K562 (cell line): ENCODE data around the gene ABI3BP. TPM values are rescaled to one million over a fixed set of nuclear protein-coding genes. Genes with fewer than 3 reads are reported as not detected.

Experiments
- ATAC-seq: fragments of 200-7000 bp; cut with Tn5 transposase; 3 replicates; pipeline ENCODE4 v1.9.1; 2020; ENCODE audit warnings: moderate library complexity
- BruUV-seq: library from RNA; stranded (reverse); fragments of 400-500 nt; replicated peaks from 2 replicates; lab custom pipeline; 2021; lab: Mats Ljungman, UMichigan
- CTCF ChIA-PET: fragments of 300-600 bp; formaldehyde crosslinking; extraction: SDS; loops from one replicate; lab custom pipeline; 2021; ENCODE audit warnings: low intra/inter-chr PET ratio; lab: Yijun Ruan, JAX
- POLR2A ChIA-PET: fragments of 300-600, 350-650 bp; sonication (Branson Sonifier 250); formaldehyde crosslinking; extraction: SDS; loops from one replicate; lab custom pipeline; 2021; ENCODE audit warnings: antibody characterized with exemption, inconsistent platforms; lab: Yijun Ruan, JAX
- DNase-seq, 4 experiments: peaks; one replicate each; pipeline versions ENCODE4 v3.0.0 to v3.0.0-alpha.2; 2011 to 2018; ENCODE audit warnings: low spot score in 3 of 4, mixed read lengths in 3 of 4; ENCODE audit errors: extremely low read depth in 1 of 4
- FAIRE-seq: peaks from 2 replicates; lab custom pipeline; 2011; peaks lifted over from hg19 to GRCh38; lab: Jason Lieb, UNC
- H2AFZ ChIP-seq: 2 replicates; pipeline ENCODE4 v1.6.0; 2011; ENCODE audit warnings: low read depth, low read length, control low read depth, inconsistent platforms
- H3K27ac ChIP-seq: fragments of 200-600 bp; 3 replicates; pipeline ENCODE4 v1.8.0; 2011; ENCODE audit warnings: low read depth, mild to moderate bottlenecking, control low read depth, inconsistent platforms, low read length, moderate library complexity, mixed read lengths; ENCODE audit errors: extremely low read depth
- H3K27me3 ChIP-seq, 2 experiments: fragments of 300-600 bp in 1 of 2; 2 replicates in 1 of 2; 3 replicates in 1 of 2; pipeline versions ENCODE4 v1.6.0 to v1.8.0; 2011; ENCODE audit warnings: inconsistent platforms in 2 of 2, low read length in 2 of 2, mild to moderate bottlenecking in 1 of 2, mixed read lengths in 1 of 2, moderate library complexity in 1 of 2; ENCODE audit not compliant: control insufficient read depth in 2 of 2, insufficient read depth in 2 of 2
- H3K36me3 ChIP-seq: fragments of 300-600 bp; 3 replicates; pipeline ENCODE4 v1.8.0; 2011; ENCODE audit warnings: mild to moderate bottlenecking, low read length, inconsistent platforms; ENCODE audit not compliant: control insufficient read depth, insufficient read depth
- H3K4me1 ChIP-seq, 2 experiments: fragments of 200-600 bp in 1 of 2; replicated peaks in 1 of 2; 2 replicates in 1 of 2; 3 replicates in 1 of 2; pipeline versions ENCODE4 v1.5.1 to v1.8.0; 2011; ENCODE audit warnings: inconsistent platforms in 2 of 2, low read length in 2 of 2, mild to moderate bottlenecking in 1 of 2, mixed read lengths in 1 of 2, moderate library complexity in 1 of 2; ENCODE audit not compliant: control insufficient read depth in 2 of 2, insufficient read depth in 2 of 2
- H3K4me2 ChIP-seq: 2 replicates; pipeline ENCODE4 v1.6.1; 2011; ENCODE audit warnings: low read length, control low read depth, inconsistent platforms, mixed read lengths; ENCODE audit not compliant: insufficient read depth
- H3K4me3 ChIP-seq: fragments of 200-600 bp; sonication (generic), shearing (Covaris generic); 2 replicates; pipeline ENCODE4 v1.5.1; 2016; ENCODE audit warnings: control low read depth, inconsistent platforms
- H3K79me2 ChIP-seq: fragments of 200-600 bp; 3 replicates; pipeline ENCODE4 v1.8.0; 2011; ENCODE audit warnings: low read length, inconsistent platforms; ENCODE audit not compliant: control insufficient read depth, insufficient read depth
- H3K9ac ChIP-seq, 2 experiments: 2 replicates each; pipeline versions ENCODE4 v1.6.0 to v1.6.1; 2011; ENCODE audit warnings: low read depth in 2 of 2, low read length in 2 of 2, control low read depth in 1 of 2, inconsistent platforms in 1 of 2, mild to moderate bottlenecking in 1 of 2, mixed read lengths in 1 of 2; ENCODE audit not compliant: insufficient read depth in 1 of 2
- H3K9me1 ChIP-seq: one replicate; pipeline ENCODE4 v1.6.0; 2011; ENCODE audit warnings: inconsistent platforms, mild to moderate bottlenecking, low read length, moderate library complexity; ENCODE audit not compliant: control insufficient read depth, insufficient read depth
- H3K9me3 ChIP-seq: replicated peaks from 2 replicates; pipeline ENCODE4 v1.5.1; 2011; ENCODE audit warnings: low read depth, low read length, inconsistent platforms; ENCODE audit not compliant: control insufficient read depth, insufficient read depth
- H4K20me1 ChIP-seq: replicated peaks from 2 replicates; pipeline ENCODE4 v1.6.1; 2011; ENCODE audit warnings: low read length, inconsistent platforms, mixed read lengths; ENCODE audit not compliant: control insufficient read depth, insufficient read depth
- BRF1 ChIP-seq: IDR thresholded peaks from 3 replicates; pipeline ENCODE4 v1.6.1; 2011; ENCODE audit warnings: borderline replicate concordance, mild to moderate bottlenecking; ENCODE audit not compliant: insufficient read length; ENCODE audit errors: extremely low read depth
- CBFB ChIP-seq: sonication (generic); formaldehyde crosslinking; IDR thresholded peaks from 2 replicates; pipeline ENCODE4 v1.4.0; 2020; ENCODE audit warnings: mild to moderate bottlenecking, missing genetic modification reagents
- CXXC5 ChIP-seq: fragments of 250-450 bp; sonication (Bioruptor Pico); IDR thresholded peaks from 2 replicates; pipeline ENCODE4 v1.8.0; 2022; ENCODE audit warnings: inconsistent platforms, mild to moderate bottlenecking, moderate library complexity
- PRMT5 ChIP-seq: sonication (generic); formaldehyde crosslinking; IDR thresholded peaks from 2 replicates; pipeline ENCODE4 v1.5.0; 2020; ENCODE audit warnings: missing genetic modification reagents
- SP1 ChIP-seq: sonication (generic); formaldehyde crosslinking; IDR thresholded peaks from 2 replicates; pipeline ENCODE4 v1.8.1; 2022; ENCODE audit warnings: mild to moderate bottlenecking, missing genetic modification reagents
- U2AF2 ChIP-seq: fragments of 200-400 bp; formaldehyde crosslinking; optimal IDR thresholded peaks from 2 replicates; pipeline ENCODE3; 2017; ENCODE audit warnings: low read depth, mild to moderate bottlenecking, low read length
- ZBTB1 ChIP-seq: sonication (generic); formaldehyde crosslinking; IDR thresholded peaks from 2 replicates; pipeline ENCODE4 v1.8.1; 2023; ENCODE audit warnings: missing genetic modification reagents, low read depth, mild to moderate bottlenecking, borderline replicate concordance
- WGBS: fragments of 100-300 bp; shearing (Covaris generic); methylation state at CpG from one replicate; pipeline ENCODE4 v1.1.6; 2016; ENCODE audit warnings: low coverage, mixed read lengths; ENCODE audit not compliant: insufficient coverage; ENCODE audit errors: missing lambda C conversion rate; 5-methylcytosine and 5-hydroxymethylcytosine counted together
- in situ Hi-C: fragments of 300-500 bp; cut with MboI; formaldehyde crosslinking; loops from 4 replicates; pipeline ENCODE4 v1.15.0; 2018; ENCODE audit warnings: inconsistent platforms, mixed read lengths
- intact Hi-C: fragments of 100-400 bp; cut with micrococcal nuclease; formaldehyde crosslinking; loops from 2 replicates; pipeline ENCODE4 v1.14.2; 2022
- polyA plus RNA-seq, 8 experiments: library from polyadenylated mRNA; depleted of rRNA in 4 of 8; stranded (reverse) in 5 of 8; unstranded in 3 of 8; fragments of >200 nt; fragmentation: Nextera tagmentation in 2 of 8; fragmentation: Illumina TruSeq in 1 of 8; extraction: Ambion mirVana in 2 of 8; extraction: Trizol in 1 of 8; gene quantifications; 2 replicates each; pipeline versions ENCODE4 v1.2.1 to v1.2.3, GENCODE V29; 2011 to 2014; ENCODE audit warnings: inconsistent platforms in 1 of 8, missing spikeins in 1 of 8
- total RNA-seq, 7 experiments: library from RNA; depleted of rRNA in 6 of 7; stranded (reverse); fragments of >200 nt in 6 of 7; fragmentation: Illumina TruSeq in 2 of 7; extraction: Trizol in 2 of 7; gene quantifications; 2 replicates each; pipeline versions ENCODE4 v1.2.1 to v1.2.3, GENCODE V29; 2011 to 2021; ENCODE audit warnings: low replicate concordance in 1 of 7
- TF ChIP-seq, protein P1 (sequence below): sonication (generic); formaldehyde crosslinking; IDR thresholded peaks from 2 replicates; pipeline ENCODE4 v1.9.0; 2022; ENCODE audit warnings: mild to moderate bottlenecking, missing genetic modification reagents
- TF ChIP-seq, protein P2 (sequence below), 2 experiments: fragments of 450-650 bp; conservative IDR thresholded peaks; 2 replicates each; pipeline ENCODE4 v1.6.1; 2017; ENCODE audit warnings: mild to moderate bottlenecking in 2 of 2, moderate library complexity in 2 of 2
- TF ChIP-seq, protein P3 (sequence below): IDR thresholded peaks from 2 replicates; pipeline ENCODE4 v1.6.1; 2011; ENCODE audit not compliant: insufficient read length; ENCODE audit errors: extremely low read depth
- TF ChIP-seq, protein P4 (sequence below): sonication (generic); formaldehyde crosslinking; IDR thresholded peaks from 2 replicates; pipeline ENCODE4 v1.8.0; 2022; ENCODE audit warnings: mild to moderate bottlenecking, low read depth, missing genetic modification reagents

ABI3BP gene
- total and polyA plus RNA-seq, 9 of the 15 experiments (the other 6 are each of a cell fraction or from before 2014, with no cell fraction given): 0.01 to 0.24 (median 0.06) TPM; not detected in 5

DNA sequence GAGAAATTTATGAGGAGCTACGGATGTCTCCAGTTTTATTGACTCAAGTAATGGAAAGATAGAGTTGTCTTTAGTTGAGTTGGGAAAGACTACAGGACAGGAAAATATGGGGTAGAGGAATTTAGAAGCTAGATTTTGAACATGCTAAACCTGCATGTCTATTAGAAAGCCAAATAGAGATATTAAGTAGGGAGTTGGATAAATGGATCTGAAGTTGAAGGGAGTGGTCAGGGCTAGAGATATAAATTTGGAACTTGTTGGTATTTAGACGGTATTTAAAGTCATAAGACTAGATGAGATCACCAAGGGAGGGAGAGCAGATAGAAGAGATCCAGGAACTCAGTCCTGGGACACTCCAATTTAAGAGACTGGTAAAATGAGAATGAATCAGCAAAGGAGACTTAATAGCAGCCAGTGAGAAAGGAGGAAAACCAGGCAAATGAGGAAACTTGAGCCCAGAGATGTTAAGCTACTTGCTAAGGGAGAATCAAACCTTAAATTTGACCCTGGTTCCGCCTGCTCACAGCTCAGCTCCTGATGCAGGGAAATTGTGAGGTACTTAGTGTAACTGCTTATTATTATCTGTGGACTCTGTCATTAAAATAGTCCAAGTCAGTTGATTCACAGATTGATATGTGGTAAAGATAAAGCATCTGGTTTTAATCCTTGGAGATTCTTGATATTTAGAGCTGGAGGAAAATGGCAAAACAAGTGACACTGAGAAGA is 35.8 kb downstream of the ABI3BP start:
- ATAC-seq (no peak), FAIRE-seq (no peak), DNase-seq (no peak)
- Histone ChIP-seq H3K4me3 (no peak overlapping the region), H4K20me1 (no peaks in the 10 kb centered on the region), H2AFZ (no peak overlapping the region), H3K9ac (no peak overlapping the region), H3K27ac (no peak overlapping the region), H3K79me2 (no peaks in the 10 kb centered on the region), H3K36me3 (no peaks in the 10 kb centered on the region), H3K4me1 (no peaks in the 10 kb centered on the region), H3K27me3 (no peaks in the 10 kb centered on the region), H3K4me2 (no peak overlapping the region), H3K9me3 (no peaks in the 10 kb centered on the region), H3K9me1 (no peaks in the 10 kb centered on the region)
- BruUV-seq: no TSS peak
- intact Hi-C loops: loop anchor here (10.0 kb wide), 1 partner anchor 83 kb away; no protein-coding TSS in a partner anchor
- CTCF ChIA-PET: no interaction called here
- POLR2A ChIA-PET: no interaction called here
- in situ Hi-C loops: no loop called here
- TF ChIP-seq, protein P1, sequence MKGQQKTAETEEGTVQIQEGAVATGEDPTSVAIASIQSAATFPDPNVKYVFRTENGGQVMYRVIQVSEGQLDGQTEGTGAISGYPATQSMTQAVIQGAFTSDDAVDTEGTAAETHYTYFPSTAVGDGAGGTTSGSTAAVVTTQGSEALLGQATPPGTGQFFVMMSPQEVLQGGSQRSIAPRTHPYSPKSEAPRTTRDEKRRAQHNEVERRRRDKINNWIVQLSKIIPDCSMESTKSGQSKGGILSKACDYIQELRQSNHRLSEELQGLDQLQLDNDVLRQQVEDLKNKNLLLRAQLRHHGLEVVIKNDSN (CRISPR knock-in tag): no peak
- no peak for TF ChIP-seq CBFB
- TF ChIP-seq CXXC5 (CRISPR knock-in tag): no peak
- TF ChIP-seq, protein P2, sequence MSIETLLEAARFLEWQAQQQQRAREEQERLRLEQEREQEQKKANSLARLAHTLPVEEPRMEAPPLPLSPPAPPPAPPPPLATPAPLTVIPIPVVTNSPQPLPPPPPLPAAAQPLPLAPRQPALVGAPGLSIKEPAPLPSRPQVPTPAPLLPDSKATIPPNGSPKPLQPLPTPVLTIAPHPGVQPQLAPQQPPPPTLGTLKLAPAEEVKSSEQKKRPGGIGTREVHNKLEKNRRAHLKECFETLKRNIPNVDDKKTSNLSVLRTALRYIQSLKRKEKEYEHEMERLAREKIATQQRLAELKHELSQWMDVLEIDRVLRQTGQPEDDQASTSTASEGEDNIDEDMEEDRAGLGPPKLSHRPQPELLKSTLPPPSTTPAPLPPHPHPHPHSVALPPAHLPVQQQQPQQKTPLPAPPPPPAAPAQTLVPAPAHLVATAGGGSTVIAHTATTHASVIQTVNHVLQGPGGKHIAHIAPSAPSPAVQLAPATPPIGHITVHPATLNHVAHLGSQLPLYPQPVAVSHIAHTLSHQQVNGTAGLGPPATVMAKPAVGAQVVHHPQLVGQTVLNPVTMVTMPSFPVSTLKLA (conservative IDR thresholded peaks at IDR 0.05): no peak
- TF ChIP-seq, protein P3, sequence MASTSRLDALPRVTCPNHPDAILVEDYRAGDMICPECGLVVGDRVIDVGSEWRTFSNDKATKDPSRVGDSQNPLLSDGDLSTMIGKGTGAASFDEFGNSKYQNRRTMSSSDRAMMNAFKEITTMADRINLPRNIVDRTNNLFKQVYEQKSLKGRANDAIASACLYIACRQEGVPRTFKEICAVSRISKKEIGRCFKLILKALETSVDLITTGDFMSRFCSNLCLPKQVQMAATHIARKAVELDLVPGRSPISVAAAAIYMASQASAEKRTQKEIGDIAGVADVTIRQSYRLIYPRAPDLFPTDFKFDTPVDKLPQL: no peak
- TF ChIP-seq BRF1: no peak
- TF ChIP-seq ZBTB1 (CRISPR knock-in tag): no peak
- no peak for TF ChIP-seq U2AF2
- TF ChIP-seq PRMT5 (CRISPR knock-in tag): no peak
- TF ChIP-seq, protein P4, sequence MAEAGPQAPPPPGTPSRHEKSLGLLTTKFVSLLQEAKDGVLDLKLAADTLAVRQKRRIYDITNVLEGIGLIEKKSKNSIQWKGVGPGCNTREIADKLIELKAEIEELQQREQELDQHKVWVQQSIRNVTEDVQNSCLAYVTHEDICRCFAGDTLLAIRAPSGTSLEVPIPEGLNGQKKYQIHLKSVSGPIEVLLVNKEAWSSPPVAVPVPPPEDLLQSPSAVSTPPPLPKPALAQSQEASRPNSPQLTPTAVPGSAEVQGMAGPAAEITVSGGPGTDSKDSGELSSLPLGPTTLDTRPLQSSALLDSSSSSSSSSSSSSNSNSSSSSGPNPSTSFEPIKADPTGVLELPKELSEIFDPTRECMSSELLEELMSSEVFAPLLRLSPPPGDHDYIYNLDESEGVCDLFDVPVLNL (CRISPR knock-in tag): no peak
- no peak for TF ChIP-seq SP1 (CRISPR knock-in tag)
- TF ChIP-seq, all 486 proteins: peak for 0
- whole genome bisulfite sequencing: 5% methylated on average over 3 of the region's 3 CpGs
